ENCODE measurements around the gene CYB5R3.
"Not testable (repeated sequence)": the region's sequence is repeated elsewhere in the genome, so short reads cannot be mapped to it uniquely, and the experiment has no call there.

The CYB5R3 gene

GRCh38 chr22:42677936-42678335 is 28.7 kb upstream of the CYB5R3 start:
- not testable (repeated sequence) for DNase-seq

- DNase-seq, result no peak
These were observed 26.9 kb upstream of the CYB5R3 start for GRCh38 chr22:42676059-42676607.

GRCh38 chr22:42673898-42674401 is 24.8 kb upstream of the CYB5R3 start:
- DNase-seq, result no peak

GRCh38 chr22:42673071-42673470 is 23.9 kb upstream of the CYB5R3 start:
- DNase-seq, result not testable (repeated sequence)

- no peak for DNase-seq
These were observed 21.9 kb upstream of the CYB5R3 start for GRCh38 chr22:42670921-42671709.

GRCh38 chr22:42670046-42670445 is 20.9 kb upstream of the CYB5R3 start:
- no peak for DNase-seq

- DNase-seq, result not testable (repeated sequence)
These were observed 17.2 kb upstream of the CYB5R3 start for GRCh38 chr22:42666393-42666792.

GRCh38 chr22:42664976-42665831 is 16.0 kb upstream of the CYB5R3 start:
- DNase-seq, result no peak

- DNase-seq, result peak; percentile 63 to 82
These were observed 13.0 kb upstream of the CYB5R3 start for GRCh38 chr22:42661985-42662831.

- no peak for DNase-seq
These were observed 7.4 kb upstream of the CYB5R3 start for GRCh38 chr22:42656578-42656977.

GRCh38 chr22:42655693-42656092 is 6.5 kb upstream of the CYB5R3 start:
- DNase-seq, result no peak

GRCh38 chr22:42654436-42655073 is 5.4 kb upstream of the CYB5R3 start:
- DNase-seq, result no peak

- no peak for DNase-seq
These were observed 4.8 kb upstream of the CYB5R3 start for GRCh38 chr22:42653999-42654398.

- DNase-seq, result no peak
These were observed 1.9 kb upstream of the CYB5R3 start for GRCh38 chr22:42651134-42651533.

GRCh38 chr22:42648368-42649245 is 585 bp downstream of the CYB5R3 start:
- peak; percentile 13 to 41 for DNase-seq

- no peak for DNase-seq
These were observed 1.2 kb downstream of the CYB5R3 start for GRCh38 chr22:42648017-42648367.

- no peak for DNase-seq
These were observed 2.3 kb downstream of the CYB5R3 start for GRCh38 chr22:42646569-42647525.

- DNase-seq, result no peak
These were observed 3.1 kb downstream of the CYB5R3 start for GRCh38 chr22:42645938-42646568.

- DNase-seq, result no peak
These were observed 3.8 kb downstream of the CYB5R3 start for GRCh38 chr22:42645341-42645937.

All from stimulated activated CD4-positive, alpha-beta T cell treated with anti-CD3 and anti-CD28 coated beads, Interleukin-4, amount 100 ng/mL, for 4 hours (primary cell).